GM19193 (cell line): Measurements from ENCODE around the gene NPFFR1.

Experiments
- POLR2A ChIP-seq: IDR thresholded peaks from 4 replicates; pipeline ENCODE4 v1.6.1; 2011; ENCODE audit not compliant: insufficient read depth, insufficient read length; ENCODE audit errors: extremely low read depth

The NPFFR1 gene

GRCh38 chr10:70283445-70284399, at the start of gene NPFFR1:
TSS of gene NPFFR1 (minus strand) at chr10:70284004. CDS start at chr10:70283676, 328 bp downstream.
- no peak for TF ChIP-seq POLR2A

GRCh38 chr10:70333268-70333667, 49.5 kb upstream of the NPFFR1 start:
- TF ChIP-seq POLR2A = no peak

- TF ChIP-seq POLR2A = no peak
Observed at GRCh38 chr10:70331486-70332268, 47.9 kb upstream of the NPFFR1 start.

- TF ChIP-seq POLR2A = no peak
Observed at GRCh38 chr10:70331160-70331485, 47.3 kb upstream of the NPFFR1 start.

- TF ChIP-seq POLR2A = no peak
Observed at GRCh38 chr10:70330671-70331070, 46.9 kb upstream of the NPFFR1 start.

- TF ChIP-seq POLR2A = no peak
Observed at GRCh38 chr10:70328967-70329366, 45.2 kb upstream of the NPFFR1 start.

- TF ChIP-seq POLR2A = no peak
Observed at GRCh38 chr10:70328018-70328417, 44.2 kb upstream of the NPFFR1 start.

GRCh38 chr10:70324951-70325781, 41.4 kb upstream of the NPFFR1 start:
- no peak for TF ChIP-seq POLR2A

GRCh38 chr10:70324339-70324861, 40.6 kb upstream of the NPFFR1 start:
- no peak for TF ChIP-seq POLR2A

- no peak for TF ChIP-seq POLR2A
Observed at GRCh38 chr10:70323697-70324338, 40.0 kb upstream of the NPFFR1 start.

- no peak for TF ChIP-seq POLR2A
Observed at GRCh38 chr10:70323138-70323696, 39.4 kb upstream of the NPFFR1 start.

GRCh38 chr10:70321897-70322890, 38.4 kb upstream of the NPFFR1 start:
- no peak for TF ChIP-seq POLR2A

GRCh38 chr10:70321233-70321632, 37.4 kb upstream of the NPFFR1 start:
- TF ChIP-seq POLR2A = no peak

GRCh38 chr10:70320751-70321150, 36.9 kb upstream of the NPFFR1 start:
- no peak for TF ChIP-seq POLR2A
